DMS 273 (cell line): ENCODE measurements around the gene MTA2.

Experiments
- DNase-seq: peaks from one replicate; lab custom pipeline; 2025; ENCODE audit not compliant: unreplicated experiment; lab: John Stamatoyannopoulos, UW

Gene MTA2

GRCh38 chr11:62612366-62613290, 11.0 kb upstream of the MTA2 start, which contains the start of the genes EML3 and ROM1:
Gene EML3 (minus strand): TSS chr11:62612775. CDS start chr11:62612457, 318 bp downstream.
Gene ROM1 (plus strand): TSS chr11:62613257. CDS start chr11:62613282, 25 bp downstream.
- peak; percentile 87 for DNase-seq

GRCh38 chr11:62611705-62612365, 10.2 kb upstream of the MTA2 start:
- peak; percentile 67 for DNase-seq

- no peak for DNase-seq
These were observed 9.4 kb upstream of the MTA2 start for GRCh38 chr11:62610814-62611704.

- no peak for DNase-seq
These were observed 8.7 kb upstream of the MTA2 start for GRCh38 chr11:62610403-62610802.

GRCh38 chr11:62608776-62609175, 7.1 kb upstream of the MTA2 start:
- DNase-seq = no peak

GRCh38 chr11:62607714-62608113, 6.0 kb upstream of the MTA2 start:
- DNase-seq = peak; percentile 29

- no peak for DNase-seq
These were observed 4.2 kb upstream of the MTA2 start for GRCh38 chr11:62605902-62606301.

- no peak for DNase-seq
These were observed 3.8 kb upstream of the MTA2 start for GRCh38 chr11:62605467-62605866.

GRCh38 chr11:62604460-62605120, 2.9 kb upstream of the MTA2 start:
- DNase-seq = peak; percentile 33

GRCh38 chr11:62603776-62604299, 2.2 kb upstream of the MTA2 start:
- DNase-seq = no peak

- no peak for DNase-seq
These were observed 1.4 kb upstream of the MTA2 start for GRCh38 chr11:62603072-62603408.

- DNase-seq = peak; percentile 77
These were observed 741 bp upstream of the MTA2 start for GRCh38 chr11:62602141-62603071.

- DNase-seq = peak; percentile 48
These were observed 618 bp downstream of the MTA2 start for GRCh38 chr11:62601122-62601371.

GRCh38 chr11:62600367-62601121, 1.1 kb downstream of the MTA2 start:
- DNase-seq = no peak

GRCh38 chr11:62599901-62600300, 1.8 kb downstream of the MTA2 start:
- no peak for DNase-seq

- DNase-seq = peak; percentile 95
These were observed 2.5 kb downstream of the MTA2 start for GRCh38 chr11:62599069-62599696.

GRCh38 chr11:62595124-62595523, 6.5 kb downstream of the MTA2 start:
- DNase-seq = no peak

- peak; percentile 87 for DNase-seq
These were observed 8.1 kb downstream of the MTA2 start for GRCh38 chr11:62593434-62594044.
